ELF-1 (cell line): ENCODE results near the gene GP1BA.
A peak's percentile ranks its signal among the peaks of the same experiment; 100 is the strongest.

ENCODE experiments used
- DNase-seq: peaks from one replicate; pipeline ENCODE4 v3.0.0-alpha.2; 2016; ENCODE audit warnings: low read depth, low spot score

GP1BA gene

DNA sequence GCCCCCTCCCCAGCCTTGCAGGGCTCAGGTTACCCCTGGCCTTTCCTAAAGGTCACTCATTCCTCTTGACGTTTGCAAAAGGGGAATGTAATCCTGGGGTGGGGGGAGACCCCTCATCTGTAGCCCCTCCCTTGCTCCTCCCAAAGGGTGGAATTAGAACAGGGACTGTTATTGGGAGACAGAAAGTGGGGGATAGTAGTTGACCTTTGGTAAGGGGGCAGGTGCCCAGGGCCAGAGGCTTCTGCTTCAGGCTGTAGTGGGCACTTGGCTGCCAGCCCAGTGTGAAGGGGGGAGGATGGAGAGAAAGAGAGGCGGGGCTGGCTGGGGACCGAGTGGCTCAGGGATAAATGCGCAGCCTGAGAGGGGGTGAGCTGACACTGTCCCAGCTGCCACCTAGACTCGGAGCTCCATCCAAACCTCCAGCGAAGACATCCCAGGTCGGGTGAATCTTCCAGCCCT lies 18.7 kb downstream of the GP1BA start, which contains the start of gene ENO3:
Gene ENO3, plus strand, starts transcription at position 374 of the 459 bp plus-strand sequence. CDS start 711 bp downstream, outside the sequence.
- peak; percentile 36 for DNase-seq

DNA sequence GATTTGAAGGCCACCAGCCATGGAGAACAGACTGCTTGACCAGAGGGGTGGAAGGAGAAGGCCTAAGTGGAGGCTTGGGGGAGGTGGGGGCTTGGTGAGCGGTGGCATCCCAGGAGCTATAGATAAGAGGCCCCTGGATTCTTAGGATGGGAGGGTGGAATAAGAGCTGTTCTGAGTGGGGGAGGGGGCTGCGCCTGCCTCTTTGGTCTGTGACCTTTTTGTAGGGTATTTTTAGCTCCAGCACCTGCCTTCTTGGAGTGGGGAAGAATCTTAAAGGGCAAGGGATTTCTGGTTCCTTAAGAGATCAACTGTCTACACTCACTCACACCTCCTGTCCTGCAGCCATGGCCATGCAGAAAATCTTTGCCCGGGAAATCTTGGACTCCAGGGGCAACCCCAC lies 19.4 kb downstream of the GP1BA start:
- DNase-seq, result peak; percentile 29

DNA sequence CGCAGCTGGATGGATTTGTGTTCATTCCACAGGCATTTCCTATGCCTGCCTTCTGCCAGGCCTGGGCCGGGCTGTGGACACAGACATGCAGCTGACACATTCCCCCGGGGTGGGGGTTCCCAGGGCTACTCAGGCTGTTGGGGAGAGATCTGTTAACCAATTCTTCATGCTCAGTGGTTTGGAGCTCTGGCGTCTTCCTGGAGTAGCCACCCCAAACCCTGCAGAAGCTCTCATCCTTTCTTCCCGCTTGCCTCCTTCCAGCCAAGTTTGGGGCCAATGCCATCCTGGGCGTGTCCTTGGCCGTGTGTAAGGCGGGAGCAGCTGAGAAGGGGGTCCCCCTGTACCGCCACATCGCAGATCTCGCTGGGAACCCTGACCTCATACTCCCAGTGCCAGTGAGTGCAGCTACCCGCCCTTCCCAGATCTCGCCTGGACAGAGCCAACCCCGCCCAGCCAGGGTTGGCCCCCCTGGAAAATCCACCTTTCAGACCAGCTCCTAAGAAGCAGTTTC lies 21.4 kb downstream of the GP1BA start:
- DNase-seq, result no peak

DNA sequence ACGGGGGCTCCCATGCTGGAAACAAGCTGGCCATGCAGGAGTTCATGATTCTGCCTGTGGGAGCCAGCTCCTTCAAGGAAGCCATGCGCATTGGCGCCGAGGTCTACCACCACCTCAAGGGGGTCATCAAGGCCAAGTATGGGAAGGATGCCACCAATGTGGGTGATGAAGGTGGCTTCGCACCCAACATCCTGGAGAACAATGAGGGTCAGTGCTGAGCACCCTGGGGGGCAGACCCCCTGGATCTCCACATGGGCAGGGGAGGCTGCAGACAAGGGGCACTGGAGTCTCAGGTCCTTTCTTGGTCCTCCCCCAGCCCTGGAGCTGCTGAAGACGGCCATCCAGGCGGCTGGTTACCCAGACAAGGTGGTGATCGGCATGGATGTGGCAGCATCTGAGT lies 23.0 kb downstream of the GP1BA start:
- DNase-seq, result no peak

DNA sequence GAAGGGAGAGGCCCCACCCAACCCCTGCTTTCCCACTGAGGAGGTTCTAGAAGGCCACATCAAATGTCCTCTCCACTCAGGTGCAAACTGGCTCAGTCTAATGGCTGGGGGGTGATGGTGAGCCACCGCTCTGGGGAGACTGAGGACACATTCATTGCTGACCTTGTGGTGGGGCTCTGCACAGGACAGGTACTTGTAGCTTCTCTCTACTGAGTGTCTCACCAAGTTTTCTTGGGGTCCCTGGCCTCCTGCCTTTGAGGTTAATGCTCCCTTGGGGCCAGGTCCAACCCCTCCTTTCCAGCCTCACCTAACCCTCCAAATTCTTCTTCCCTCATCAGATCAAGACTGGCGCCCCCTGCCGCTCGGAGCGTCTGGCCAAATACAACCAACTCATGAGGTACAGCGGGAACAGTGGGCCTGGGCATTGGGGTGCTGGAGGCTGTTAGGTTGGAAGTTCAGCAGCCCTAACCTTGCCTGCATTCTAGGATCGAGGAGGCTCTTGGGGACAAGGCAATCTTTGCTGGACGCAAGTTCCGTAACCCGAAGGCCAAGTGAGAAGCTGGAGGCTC lies 24.5 kb downstream of the GP1BA start:
- peak; percentile 41 for DNase-seq

DNA sequence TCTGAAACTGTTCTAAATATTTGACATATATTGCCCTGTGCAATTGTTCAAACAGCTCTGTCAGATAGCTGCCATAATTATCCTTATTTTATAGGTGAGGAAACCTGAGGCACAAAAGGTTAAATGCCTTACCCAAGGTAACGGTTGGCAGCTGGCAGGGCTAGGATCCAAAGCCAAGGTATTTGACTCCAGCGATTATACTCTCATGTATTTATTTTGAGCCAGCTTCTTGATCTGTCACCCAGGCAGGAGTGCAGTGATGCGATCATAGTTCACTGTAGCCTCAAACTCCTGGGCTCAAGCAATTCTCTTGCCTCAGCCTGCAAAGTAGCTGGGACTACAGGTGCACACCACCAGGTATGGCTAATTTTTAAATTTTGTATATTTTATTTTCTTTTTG lies 26.0 kb downstream of the GP1BA start:
- no peak for DNase-seq

DNA sequence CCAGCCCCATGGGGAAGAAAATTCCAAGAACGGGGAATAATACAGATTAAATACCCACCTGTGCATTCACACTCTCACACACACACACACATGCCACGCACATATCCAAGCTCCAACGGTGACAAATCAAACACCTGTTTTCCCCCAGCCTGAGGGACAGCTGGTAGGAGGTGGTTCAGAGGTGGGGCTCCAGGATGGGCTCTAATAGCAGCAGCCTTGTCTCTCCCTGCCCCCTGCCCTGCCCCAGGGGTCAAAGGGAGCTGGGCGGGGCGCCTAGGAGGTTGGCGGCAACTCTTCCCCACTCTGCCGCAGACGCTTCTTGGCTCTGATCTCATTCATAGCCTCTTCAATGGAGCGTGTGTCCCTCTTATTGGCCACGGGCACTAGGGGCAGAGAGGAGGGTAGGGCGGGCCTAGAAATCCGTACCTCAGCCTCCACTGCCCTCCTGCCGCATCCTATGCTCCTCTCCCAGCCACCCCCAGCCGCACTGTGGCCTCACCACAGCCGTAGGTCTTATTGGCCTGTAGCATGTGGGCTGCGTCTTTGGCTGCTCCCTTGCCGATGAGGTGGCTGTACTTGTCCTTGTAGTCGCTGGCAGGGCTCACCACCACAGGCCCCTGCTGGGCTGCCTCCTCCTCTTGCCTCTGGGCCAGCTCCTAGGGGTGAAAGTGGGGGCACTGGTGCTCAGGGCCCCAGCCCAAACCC lies 27.3 kb downstream of the GP1BA start:
- DNase-seq, result peak; percentile 47

DNA sequence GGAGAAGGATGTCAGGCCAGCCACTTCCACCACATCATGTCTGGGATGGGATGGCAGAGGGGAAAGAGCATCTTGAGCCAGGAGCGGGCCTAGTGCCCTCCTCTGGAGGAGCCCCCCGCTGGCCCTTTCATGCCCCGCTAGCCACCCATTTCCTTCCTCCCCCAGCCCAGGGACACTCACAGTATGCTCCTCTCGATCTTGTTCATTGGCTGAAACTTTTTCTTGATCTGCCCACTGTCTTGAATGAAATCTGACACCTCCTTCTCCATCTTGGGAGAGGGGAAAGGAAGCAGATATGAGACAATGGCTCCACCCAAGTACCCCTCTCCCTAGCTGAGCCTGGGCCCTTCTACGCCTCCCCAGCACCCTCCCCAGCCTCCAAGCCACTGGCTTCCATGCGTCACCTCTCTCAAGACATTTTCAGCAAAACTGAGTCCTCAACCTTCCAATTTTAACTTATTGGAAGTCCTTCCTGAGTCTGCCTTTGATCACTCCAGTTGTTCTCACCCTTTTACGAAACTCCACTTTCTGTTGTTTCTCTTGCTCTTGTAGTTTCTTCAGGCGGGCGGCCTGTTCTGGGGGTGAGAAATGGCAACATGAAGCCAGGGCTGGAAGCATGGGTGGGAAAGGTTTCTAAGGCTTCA lies 28.3 kb downstream of the GP1BA start:
- peak; percentile 32 for DNase-seq

DNA sequence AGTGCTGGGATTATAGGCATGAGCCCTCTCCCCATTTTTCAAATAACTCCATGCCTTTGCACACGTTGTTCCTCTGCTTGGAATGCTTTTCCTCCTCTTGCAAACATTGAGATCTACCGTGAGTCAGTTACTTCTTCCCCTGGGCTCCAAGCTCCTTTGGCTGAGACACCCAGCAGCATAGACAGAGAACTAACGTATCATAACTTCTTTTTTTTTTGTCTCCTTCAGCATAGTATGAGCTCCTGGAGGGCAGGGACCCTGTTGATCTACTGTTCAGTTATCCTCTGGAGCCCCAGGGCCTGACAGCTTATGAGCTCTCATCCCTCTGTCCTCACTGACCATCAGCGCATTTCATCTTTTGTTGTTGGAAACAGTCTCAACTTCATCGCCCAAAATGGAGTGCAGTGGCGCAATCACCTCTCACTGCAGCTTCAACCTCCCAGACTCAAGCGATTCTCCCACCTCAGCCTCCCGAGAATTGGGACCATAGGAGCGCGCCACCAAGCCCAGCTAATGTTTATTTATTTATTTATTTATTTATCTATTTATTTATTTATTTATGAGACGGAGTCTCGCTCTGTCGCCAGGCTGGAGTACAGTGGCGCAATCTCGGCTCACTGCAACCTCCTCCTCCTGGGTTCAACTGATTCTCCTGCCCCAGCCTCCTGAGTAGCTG lies 33.4 kb downstream of the GP1BA start:
- DNase-seq, result no peak

DNA sequence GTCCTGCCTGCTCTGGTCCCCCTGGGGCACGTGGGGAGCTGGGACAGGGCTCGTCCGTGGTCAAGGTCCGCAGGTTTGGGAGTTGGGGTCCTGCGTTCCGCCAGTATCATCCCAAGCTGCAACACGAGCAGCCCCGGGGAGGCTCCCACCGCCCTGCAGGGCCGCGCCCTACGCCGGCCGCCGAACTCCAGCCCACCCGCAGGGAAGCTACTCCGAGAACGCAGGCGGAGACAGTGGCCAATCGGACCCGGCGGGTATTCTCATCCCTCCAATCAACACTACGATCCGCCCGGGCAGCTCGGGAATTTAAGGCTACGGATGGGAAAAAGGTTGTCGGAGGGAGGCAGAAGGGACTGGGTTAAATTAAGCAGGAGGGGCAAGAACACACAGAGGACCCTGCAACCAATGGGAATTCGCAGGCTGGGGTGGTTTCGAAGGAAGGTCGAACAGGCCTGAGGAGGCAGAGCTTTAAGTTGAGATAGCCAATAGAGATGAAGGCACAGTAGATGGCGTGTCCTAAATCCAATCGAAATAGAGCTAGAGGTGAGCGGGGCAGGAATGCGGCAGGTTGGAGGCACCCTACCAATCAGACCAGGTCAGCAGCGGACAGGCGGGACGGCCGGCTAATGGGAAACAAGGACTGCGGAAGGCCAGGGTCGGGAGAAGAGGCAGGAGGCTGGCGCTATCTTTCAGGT lies 34.9 kb downstream of the GP1BA start:
- DNase-seq, result peak; percentile 100

DNA sequence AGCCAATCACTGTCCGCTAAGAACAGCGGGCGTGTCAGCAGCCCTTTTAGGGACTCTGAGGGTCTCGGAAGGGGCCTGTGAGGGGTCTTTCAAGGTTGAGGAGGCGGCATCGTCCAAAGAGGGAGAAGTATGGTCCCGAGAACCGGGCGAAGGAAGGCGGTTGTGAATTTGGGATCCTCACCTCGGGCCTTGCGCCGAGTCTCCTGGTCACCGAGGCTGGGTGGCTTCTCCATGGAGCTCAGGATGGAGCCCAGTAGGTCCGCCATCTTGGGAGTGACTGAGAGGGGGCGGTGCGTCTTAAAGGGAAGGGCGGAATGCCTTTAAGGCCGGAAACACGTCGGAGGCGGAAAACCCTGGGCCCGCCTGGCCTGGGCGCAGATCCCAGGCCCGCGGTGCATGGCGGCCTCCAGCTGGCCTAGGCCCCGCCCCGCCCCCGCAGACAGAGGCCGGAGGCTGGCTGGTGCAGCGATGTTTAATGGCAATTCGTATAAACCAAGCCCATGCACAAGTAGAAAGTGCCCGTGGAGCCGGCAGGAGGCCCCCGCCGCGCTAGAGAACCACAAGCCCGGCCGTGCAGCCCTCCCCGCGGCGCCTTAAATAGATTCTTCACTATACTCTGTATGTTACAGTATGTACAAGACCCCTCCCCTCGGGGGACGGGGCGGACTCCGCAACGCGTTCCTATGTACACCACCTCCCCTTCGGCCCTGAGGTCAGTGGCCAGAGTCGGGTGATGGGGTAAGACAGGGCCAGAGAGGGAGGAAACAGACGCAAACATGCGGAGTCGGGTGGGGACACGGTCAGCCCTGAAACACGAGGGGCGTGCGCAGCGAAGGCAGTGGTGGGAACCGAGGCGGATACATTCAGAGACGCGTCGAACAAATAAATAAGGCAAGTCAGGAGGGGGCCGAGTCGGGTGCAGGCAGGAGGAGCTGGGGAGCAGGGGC lies 35.7 kb downstream of the GP1BA start, which contains the start of gene SPAG7:
Gene SPAG7, minus strand, starts transcription at position 279 of the 947 bp plus-strand sequence. Its CDS starts 13 bp downstream, at position 266.
- peak; percentile 99 for DNase-seq

DNA sequence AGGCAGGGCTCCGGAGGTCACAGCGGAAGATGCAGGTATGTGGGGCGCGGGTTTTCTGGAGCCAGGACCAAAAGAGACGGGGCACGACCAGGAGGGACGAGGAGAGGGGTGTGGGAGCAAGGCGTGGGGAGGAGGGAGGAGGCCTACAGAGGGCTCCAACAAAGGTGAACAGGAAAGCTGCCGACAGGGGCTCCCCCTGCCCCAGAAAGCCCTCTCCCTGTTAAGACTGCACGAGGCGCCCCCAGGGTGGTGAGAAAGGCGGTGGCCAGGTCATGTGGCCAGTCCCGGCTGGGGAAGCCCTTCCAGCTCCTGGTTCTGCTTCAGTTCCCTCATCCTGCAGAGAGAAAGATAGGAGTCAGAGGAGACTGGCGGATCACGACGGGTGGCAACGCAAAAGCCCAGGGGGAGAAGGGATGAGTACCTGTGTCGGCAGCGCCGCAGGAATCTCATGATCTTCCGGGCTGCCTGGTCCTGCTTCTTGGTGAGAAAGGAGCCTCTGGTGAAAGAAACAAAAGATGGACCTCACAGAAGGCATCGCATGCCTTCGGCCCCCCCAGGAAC lies 36.5 kb downstream of the GP1BA start:
- peak; percentile 68 for DNase-seq

DNA sequence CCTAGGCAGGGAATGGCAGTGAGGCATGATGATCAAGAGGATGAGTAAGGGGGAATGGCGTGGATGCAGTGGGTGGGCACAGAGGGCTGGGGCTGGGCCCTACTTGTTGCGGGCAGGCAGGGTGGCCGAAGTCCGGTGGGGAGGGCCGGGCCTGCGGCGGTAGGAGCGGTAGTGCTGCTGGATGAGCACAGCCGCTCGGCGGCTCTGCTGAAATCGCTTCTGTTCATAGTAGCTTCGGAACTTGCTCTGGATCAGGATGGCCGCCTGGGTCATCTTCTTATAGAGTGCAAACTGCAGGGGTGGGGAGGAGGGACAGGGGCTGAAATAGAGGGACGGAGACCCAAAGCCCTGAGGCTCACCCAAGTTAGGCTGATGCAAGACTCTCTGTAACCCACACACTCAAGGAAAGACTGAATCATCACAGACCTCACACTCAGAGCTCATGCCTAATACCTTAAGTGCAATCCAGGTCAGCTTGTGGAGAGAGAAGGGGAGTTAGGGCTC lies 37.0 kb downstream of the GP1BA start:
- DNase-seq, result peak; percentile 56

DNA sequence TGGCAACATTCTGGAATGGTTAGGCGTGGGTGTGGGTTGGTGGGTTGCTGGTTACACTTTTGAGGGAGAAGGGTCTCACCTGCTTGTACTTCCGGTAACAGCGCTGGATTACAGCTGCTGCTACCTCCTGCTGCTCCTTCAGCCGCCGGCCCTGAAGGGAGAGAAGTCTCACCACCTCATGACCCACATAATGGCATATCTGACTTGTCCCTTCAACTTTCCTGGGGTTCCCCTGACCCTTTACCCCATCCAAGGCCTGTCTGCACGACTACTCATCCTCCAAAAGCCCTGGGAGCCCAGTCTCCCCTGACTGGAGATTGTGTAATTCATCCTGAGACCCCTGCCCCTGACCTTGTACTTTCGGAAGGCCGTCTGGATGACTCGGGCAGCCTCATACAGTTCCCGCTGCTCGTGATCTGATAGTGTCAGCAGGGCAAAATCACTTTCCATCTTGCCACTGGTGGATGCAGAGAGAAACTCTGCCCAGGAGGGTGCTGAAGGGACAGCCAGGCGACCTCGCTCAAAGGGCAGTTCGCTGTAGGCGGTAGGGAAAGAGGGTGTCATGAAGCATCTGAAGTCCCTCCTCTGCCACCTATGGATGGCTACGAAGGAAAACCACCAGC lies 37.6 kb downstream of the GP1BA start:
- no peak for DNase-seq

DNA sequence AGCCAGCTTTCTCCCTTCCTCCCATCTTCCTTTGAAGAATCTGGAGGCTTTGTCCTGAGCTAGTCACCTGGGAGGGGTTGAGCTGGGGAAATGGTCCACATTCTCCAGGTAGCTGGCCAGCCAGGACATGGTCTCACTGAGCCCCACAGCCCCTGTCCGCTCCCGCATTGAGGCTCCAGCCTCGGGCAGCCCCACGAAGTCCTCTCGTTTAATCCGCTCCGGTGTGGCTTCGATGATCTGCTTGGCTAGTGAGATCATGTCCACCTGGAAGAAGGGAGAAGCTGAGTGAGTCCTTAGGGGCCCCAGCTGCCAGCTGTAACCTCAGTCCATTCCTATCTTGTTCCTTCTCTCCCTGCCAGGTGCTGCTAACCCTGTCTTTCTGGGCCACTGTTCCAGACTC lies 38.2 kb downstream of the GP1BA start:
- no peak for DNase-seq

DNA sequence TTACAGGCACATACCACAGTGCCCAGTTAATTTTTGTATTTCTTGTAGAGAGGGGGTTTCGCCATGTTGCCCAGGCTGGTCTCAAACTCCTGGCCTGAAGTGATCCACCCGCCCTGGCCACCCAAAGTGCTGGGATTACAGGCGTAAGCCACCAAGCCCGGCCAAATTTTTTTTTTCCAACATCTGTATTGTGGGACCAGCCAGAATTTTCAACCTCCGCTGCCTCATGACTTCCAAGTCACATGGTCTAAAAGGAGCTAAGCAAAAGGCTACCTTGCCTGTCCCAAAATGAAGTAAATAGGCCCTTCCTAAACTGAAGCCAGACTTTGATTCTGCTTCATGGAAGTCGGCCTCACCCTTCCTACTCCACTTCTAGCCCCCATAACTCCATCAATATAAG lies 39.7 kb downstream of the GP1BA start:
- DNase-seq, result no peak

DNA sequence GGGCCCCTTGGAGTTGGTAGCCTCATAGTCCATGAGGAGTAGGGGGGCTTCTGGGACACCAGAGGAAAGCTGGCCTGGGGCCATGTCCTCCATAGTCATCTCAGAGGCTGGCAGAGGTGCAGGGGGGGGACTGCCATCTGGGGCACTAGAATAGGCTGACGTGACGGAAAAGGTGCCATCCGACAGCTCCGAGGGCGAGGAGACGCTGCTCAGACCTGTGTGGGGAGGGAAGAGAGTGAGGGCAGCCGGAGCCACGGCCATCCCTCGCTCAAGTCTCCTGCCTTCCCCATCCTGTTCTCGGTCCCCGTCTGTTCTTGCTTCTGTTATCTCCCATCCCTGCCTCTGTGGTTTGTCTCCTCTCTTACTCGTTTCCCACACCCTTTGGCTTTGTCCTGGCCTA lies 40.2 kb downstream of the GP1BA start:
- no peak for DNase-seq

DNA sequence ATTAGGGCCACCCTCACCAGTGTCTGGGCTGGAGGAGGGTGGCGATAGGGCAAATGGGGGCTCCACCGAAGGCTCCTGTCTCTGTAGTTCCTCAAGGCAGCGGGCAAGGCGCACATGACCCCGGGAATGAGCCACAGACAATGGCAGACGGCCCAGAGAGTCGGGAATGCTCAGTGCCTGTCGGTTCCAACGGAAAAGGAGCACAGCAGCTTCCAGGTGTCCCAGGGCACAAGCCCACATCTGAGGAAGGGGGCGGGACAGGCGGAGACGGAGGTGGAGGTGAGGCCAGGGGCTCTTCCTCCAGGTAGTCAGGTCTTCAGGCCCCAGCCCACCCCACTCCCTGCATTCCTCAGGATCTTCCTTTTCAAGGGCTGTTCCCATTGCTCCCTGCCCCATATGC lies 40.7 kb downstream of the GP1BA start:
- no peak for DNase-seq
